RPMI8226 (cell line): ENCODE measurements around the gene GUCY1A2.

Experiments used
- DNase-seq: peaks from one replicate; pipeline ENCODE4 v3.0.0-alpha.2; 2015

Gene GUCY1A2

DNA sequence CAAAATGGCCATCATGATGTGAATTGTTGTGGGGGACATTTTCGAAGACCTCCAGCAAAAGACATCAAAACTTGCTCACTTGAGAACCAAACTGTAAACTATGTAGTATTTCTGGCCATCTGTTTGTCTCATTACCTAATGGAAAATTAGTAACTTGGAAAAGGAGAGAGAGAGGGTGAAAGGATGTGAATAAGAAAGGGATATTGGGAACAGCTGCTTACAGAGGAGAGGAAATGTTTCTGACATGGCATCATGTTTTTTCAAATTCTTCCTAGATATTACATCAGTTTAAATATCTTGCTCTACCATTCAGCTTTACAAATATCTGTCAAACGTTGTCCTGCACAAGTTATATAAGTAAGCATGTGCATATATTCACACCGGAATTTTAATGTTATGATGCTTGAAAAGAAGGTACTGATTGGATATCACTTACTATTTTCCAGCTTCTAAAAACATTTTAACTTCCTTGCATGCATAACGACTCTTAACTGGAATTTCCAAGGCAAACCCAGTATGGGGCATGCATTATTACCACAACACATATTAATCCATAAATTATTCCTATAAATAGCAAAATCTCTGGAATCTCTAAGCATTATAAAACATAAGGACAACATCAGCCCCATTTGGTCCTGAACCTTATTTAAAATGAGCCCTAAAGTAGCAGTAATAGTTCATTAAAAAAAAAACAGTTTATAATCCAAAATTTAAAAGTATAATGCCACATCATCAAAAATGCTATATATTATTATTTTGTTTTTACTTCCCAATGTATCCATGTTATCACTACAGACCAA lies 20.0 kb downstream of the GUCY1A2 start:
- DNase-seq = no peak

DNA sequence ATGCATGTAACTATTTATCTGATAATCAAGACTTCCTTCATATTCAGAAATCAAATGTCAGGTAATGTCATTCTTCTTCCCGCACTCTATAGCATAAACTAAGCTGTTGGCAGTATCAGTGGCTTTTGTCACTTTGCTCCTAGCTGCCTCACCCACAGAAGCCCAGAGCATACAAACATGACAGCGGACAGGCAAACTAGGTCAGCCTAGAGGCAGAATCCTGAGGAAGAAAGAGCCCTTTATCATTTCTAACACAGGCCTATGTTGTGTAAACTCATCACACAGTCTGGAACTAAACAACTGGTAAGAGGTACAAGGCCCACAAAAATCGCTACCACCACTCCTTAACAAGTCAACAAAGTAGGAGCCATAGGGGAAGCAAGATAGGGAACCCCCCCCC lies 21.0 kb downstream of the GUCY1A2 start:
- DNase-seq = no peak

DNA sequence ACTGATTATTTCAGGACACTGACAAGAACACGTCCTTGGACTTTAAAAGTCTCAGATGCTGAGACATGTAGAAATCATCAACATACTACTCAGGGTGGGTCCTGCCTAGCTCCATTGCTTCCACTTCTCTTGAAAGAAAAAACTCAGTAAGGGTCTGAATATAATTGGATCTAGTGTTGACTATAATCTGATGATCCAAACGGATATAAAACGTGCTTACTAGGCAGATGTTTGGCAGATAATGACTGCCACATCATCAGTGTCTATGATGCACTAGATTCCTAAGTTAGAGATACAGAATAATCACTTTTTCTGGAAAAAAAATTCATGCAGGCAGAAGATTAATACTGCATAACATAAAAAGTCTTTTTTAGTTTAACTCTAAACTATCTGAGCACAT lies 21.6 kb downstream of the GUCY1A2 start:
- DNase-seq = no peak

DNA sequence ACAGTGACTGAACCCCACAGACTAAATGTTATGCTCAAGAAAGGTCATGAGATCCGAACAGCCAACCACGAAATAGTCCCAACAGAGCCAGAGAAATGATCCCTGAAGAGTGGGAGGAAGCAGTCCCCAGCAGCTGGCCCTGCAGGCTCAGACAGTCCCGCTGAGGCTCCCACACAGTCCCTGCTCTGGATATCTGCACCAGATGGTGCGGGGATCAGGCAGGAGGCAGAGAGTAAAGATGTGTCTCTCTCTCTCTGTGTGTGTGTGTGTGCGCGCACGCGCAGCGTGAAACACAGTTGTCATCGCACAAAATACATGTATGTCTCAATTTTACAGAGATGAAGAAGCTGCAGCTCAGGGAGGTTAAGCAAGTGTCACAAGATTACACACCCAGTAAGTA lies 27.9 kb downstream of the GUCY1A2 start:
- DNase-seq = no peak

DNA sequence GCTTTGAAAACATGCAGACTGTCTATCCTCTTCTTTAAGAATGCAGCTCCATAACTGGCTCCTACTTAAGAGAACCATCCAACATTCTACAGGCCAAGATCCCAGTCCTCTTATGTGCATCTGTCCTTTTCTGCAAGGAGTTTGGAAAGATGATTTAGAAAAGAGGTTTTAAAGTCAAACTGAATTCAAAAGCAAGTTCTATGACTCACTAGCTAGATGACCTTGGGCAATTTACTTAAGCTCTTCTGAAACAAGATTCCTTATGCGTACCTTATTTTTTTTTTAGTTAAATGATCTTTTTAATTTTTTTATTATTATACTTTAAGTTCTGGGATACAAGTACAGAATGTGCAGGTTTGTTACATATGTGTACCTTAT lies 29.2 kb downstream of the GUCY1A2 start:
- no peak for DNase-seq

DNA sequence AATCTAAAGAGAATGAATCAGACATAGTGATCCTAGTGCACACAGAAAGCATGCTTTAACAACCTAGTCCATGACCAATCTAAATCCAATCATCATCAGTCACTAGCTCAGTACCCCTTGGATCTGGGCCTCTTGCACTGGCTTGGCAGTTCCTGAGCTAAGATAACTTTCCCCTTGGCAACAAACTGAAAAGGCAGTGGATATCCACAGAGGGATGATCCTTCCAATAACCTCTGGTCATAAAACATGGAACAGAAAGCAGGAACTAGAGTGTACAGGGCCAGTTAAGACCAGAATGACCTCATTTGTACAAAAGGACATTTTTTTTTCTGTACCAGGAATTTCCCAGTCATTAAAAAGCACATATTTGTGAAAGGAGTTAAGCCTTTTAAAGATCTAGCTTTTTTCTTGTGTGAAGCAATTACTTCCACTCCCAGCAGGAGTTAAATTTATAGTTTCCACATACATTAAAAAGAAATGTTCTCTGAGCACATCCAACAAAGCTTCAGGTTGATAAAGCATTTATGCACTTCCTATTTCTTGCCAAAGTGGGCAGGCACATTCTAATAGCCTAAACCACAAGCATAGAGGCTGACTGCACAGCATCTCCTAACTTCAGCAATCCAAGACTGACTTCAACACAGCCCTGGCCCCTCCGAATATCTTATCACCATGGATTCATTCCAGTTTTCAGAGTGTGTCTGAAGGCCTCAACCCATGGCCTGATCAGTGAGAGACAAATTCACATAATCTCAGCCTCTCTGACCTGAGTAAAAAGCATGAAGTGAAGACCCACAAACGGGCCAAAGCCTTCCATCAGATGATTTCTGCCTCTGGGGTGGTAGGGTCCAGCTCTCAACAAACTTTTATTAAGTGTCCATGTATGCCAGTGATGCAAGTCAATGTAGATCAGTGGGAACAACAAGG lies 29.9 kb downstream of the GUCY1A2 start:
- DNase-seq = no peak

DNA sequence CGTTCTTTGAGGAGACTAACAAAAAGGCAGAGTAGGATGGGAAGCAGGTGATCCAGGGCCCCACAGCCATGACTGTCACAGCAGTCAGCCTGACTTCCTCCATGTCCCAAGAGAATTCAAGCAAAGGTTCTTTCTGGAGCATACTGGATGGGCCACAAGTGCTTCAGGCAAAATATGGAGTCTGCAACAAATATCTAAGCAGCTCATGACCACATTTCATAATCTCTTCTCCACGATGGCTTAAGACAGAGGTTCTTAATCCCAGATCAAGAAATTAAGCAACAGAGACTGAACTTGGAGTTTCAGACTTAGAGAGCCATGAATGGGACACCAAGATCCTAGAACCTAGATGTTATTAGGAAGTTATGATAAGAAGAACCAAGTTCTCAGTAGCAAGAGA lies 31.6 kb downstream of the GUCY1A2 start:
- no peak for DNase-seq

DNA sequence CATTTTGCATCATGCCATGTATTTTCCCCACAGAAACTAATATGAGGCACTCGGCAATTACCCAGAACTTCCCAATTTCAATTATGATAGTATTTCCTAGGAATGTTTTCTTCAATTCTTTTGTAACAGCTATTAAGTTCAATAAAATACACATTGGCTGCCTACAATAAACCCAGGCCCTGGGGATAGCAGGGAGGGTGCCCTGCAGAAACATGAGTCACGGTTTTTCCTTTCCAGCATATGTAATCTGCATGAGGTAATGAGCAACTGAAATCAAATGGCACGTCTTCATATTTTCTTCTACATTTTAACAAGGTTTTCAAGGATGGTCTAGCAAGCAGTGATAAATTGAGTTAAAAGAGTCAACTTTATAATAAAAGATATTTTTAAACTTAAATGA lies 32.0 kb downstream of the GUCY1A2 start:
- no peak for DNase-seq

DNA sequence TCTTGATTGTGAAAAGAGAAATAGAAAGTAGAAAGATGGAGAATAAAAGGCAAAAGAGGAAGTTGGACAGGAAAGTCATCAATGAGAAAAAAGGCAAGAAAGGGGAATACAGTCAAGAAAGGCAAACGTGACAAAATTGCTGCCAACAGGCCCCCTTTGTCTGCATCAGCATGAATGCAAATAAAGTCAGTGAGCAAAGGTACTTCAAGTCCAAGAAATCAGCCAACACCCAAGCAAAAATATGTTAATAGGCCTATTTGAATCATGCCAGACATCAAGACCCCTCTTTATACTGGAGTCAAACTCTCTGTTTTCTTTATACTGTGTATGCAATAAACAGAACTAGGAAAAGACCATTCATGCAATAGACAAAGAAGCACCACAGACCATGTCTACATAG lies 34.3 kb downstream of the GUCY1A2 start:
- DNase-seq = peak; percentile 3

DNA sequence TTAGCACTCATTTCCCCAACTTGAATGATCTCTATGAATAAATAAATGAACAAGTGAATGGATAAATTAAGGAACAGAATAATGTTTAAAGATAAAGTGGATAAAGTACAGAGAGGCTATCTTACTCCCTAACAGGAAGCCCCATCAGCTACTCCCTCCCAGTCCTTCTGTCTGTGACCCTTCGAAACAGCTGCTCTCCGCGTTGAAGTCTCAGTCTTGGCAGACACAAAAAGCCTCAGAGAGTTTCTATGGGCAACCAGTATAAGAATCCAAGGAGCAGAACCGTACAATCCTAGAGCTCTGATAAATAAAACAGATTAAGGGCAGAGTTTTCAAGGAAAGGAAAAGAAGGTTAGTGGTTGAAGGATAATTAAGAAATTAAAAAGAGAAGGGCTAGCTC lies 35.0 kb downstream of the GUCY1A2 start:
- no peak for DNase-seq

DNA sequence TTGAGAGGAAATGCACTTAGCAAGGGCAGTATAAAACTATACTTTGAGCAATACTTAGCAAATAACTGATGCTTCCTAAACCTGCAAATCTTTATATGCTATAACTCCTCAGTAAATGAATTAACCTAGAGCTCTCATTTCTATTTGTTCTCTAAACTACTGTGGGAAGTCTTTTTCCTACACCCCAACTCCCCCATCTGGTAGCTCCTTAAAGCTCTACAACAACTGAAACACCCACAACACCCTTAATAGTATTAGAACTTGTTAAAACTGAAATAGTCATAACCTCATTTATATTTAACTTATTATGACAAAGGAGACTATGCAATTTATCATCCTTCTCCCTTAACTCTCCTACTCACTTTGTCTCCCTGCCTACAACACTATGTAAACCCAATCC lies 43.4 kb downstream of the GUCY1A2 start:
- DNase-seq = no peak

DNA sequence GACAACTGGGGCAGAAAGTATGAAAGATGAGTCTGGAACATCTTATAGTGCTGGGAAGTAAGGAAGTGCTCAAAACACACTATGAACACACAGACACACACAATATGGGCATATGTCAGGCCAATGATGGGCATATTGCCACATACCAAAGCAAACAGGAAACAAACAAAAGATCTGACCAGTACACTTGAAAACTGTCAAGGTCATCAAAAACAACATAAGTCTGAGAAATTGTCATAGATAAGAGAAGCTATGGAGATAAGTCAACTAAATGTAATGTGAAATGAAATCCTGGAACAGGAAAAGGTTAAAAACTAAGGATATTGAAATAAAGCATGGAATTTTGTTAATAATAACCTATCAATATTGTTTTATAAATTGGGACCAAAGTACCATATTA lies 46.4 kb downstream of the GUCY1A2 start:
- DNase-seq = no peak

DNA sequence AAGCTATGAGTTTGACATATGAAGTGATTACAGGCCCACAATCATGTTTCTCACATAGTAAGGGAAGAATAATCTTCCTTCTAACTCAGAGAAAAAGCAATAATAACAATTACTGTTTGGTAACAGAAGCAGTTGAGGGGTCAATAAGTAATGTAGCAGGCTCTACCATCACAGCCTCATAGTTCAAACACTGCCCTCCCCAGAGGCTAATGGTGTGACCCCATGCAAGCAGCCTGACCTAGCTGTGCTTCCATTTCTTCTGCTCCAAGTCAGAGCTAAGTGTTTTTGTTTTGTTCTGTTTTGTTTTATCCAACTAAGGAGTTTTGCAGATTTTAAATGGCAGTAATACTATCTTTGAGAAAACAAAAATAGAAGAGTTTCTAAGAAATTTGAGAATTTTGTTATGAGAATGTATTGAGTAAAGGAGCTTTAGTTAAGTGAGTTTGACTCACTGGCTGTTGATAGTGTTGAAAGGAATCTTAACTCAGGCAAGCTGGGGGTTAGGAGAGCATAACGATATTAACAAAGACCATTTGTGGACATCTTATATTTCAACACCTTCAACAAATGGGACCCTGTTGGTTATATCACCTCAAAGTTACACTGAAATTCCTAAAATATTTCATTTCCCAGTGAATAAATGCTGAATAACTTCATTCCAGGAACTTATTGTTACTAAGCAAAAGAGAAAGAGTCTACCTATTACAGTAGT lies 48.5 kb downstream of the GUCY1A2 start:
- DNase-seq = no peak

DNA sequence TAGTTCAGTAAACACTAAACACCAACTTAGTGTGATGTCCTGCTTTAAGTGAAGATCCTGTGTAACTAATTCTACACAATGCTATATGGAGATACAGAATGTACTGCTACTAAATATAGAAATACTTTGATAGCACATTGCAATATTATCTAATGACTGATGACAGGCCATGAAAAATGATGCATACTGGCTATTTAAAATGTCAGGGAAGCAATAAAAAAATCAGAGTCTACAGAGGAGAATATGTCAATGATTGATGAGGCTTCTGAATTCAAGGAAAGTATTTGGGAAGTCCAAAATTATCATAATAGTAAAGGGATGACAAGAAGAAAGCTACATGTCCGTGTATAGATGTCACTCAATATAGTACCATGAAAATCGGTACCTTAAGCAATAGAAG lies 55.3 kb downstream of the GUCY1A2 start:
- no peak for DNase-seq

DNA sequence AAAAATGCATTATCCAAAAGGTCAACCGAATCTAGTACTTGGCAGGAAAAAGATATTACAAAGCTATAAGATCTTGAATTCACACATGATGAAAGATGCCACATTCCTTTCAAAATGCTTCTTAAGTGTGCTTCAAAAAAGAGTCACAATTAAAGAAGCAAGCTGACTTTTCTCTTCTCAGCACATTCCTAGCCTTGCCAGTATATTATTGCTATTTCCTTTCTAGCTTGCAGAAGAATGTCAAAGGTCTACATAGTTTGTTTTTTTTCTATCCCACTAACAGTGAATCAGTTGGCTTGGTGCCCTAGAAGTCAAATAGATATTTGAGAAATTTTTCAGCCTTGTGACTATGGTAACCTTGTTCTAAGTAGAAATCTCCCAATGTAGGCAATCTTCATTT lies 56.8 kb downstream of the GUCY1A2 start:
- DNase-seq = no peak

DNA sequence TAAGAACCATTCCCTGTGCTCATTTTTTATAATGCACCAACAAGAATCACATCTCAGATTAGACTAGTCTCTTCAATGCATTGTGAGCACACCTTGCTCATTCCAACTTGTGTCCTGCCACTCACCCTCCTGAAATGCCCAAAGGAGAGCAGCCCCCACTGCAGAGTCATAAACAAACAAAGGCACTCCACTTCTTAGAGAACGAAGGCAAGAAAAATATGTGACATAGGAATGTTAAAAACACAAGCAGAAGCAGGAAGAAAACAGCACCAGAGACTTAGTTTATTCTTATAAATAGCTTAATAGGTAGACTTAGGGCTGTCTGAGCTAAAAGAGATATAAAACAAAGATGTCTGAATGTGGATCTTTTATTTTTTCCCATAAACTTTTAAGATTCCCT lies 57.2 kb downstream of the GUCY1A2 start:
- DNase-seq = no peak

DNA sequence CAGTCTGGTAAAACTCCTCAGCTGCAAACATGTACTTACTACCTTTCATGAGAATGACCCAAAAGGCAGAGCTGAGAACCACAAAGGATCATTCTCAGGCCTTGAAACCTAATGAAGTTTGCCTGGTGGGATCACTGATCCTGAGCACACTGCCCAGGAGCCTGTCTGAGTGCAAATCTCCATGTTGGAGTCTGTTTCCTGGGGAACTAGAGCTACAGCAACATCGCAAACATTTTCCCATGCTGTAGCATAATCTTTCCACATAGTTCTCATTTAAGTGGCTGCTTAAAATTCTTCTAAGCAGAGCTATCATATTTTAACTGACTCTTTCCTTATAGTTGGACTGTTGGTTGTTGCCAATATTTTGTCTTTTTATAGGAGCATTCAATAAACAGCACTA lies 58.5 kb downstream of the GUCY1A2 start:
- no peak for DNase-seq

DNA sequence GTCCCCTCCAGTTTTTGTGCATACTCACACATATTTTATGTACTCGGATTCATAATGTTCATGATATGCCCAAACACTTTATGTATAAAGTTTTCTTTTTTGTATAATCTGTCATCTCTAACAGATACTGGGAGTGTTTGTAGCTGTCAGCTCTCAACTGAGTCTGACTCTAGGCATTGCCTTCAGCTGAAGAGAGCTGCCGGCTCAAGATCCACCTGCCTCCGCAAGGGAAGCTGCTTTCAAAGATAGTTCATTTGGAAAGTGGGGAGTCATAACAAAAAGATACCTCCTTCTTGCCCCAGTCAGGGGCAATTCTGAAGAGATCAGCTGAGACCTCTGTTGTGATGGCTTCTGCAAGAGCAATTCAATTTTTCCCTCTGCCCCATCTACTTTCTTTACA lies 58.9 kb downstream of the GUCY1A2 start:
- DNase-seq = no peak

DNA sequence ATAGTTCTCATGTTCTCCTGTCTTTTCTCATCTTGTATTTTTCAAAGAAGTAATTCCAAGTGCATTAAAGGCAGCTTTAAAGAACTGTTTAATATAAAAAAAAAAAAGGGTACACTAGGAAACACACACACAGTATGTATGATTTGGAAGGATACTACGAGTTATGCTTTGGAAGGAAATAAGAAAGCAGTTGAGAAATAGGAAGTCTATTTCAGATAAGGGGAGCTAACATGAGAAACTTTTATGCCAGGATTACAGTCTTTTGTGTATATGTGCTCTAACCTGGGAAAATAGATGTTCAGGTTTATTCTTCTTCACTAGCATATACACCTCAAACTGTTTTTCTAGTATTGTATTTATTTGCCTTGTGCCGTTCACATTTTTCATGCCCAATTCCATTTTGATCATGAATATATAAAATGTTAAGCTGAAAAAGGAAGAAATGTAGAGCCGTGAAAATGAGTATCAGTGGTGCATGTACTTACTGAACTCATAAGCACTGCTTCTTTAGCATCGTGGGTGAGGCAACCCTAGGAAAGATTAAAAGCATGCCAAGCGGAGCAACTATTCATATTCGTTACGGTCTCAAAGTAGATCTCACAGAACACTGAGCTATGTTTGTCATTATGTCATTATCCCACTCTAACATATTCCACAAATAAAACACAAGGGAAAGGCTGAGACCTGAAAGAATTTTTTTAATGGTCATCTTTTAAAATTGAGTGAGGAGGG lies 59.6 kb downstream of the GUCY1A2 start:
- DNase-seq = no peak

DNA sequence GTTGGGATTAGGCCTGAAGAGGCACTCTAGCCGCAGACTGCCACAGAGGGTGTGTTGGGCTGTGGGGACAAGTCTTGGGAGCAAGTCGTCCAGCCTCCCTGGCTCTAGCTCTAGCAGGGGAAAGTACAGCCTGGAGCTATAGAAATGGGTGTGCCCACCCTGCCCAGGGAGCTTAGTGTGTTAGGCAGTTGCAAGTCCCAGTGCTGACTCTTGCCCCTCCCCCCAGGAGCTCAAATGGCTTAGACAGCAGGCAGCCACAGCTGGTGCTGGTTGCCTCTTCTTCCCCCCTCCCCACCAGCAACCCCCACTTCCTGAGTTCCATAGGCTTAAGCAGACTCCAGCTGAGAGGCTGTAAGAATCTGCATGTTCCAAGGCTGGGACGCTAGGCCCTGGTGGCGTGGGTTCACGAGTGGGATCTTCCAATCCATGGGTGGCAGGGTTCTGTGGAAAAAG lies 61.2 kb downstream of the GUCY1A2 start:
- DNase-seq = no peak

DNA sequence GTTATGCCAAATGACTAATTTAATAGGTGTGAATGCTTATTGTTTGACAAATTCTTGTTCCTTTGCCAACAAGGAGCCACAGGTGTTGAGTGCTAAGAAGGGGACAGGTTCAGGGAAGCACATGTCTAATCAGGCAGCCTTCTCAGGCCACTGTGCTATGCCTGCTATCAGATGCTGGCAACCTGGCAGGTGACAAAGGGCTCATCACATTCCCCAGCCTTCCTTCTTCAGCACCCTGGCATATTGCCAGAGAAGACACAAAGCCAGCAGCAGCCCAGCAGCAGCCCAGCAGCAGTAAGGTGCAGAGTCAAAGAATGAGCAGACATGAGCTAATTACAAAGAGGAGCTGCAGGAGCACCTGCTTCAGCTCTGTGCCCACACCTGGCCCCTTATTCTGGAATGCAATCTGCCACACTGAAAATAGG lies 68.2 kb downstream of the GUCY1A2 start:
- peak; percentile 48 for DNase-seq

DNA sequence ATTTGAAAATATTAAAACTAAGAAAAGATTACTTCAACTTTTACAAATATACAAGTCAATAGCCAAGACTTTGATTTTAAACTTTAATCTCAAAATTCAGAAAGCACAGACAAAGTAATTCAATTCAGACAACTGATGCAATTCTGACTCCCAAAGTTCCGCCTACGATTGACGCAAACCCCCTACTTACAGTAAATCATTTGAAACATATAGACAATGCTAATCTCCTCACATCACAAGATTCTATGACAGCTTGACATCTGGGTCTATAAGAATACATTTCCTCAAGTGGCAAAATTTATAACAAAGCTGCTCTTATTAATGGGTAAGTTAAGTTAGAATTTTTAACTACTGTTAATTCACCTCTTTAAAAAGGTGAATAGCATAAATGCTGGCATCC lies 75.2 kb downstream of the GUCY1A2 start:
- DNase-seq = no peak

DNA sequence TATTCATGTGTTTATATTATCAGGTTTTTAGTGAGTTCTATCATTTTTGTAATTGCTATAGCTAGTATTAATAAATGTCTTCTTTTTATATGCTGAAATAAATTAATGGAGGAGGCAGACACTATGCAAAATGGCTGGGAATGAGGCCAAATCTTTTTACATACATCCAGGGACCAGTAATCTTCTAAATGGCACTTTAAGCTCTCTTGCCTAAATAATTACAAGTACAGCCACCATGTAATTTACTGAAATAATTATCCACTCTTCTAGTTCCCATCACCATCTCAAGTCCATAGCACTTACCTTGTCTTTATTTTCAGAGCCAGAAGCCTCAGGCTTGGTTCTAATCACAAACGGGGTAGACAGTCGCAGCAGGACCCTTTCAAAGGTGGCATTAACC lies 79.1 kb downstream of the GUCY1A2 start:
- DNase-seq = no peak
